Spleen (tissue), 11 donors: ENCODE measurements around the gene BTBD16. TPM values are rescaled to one million over a fixed set of nuclear protein-coding genes. Genes with fewer than 3 reads are reported as not detected.

Experiments used
- DNase-seq: peaks from one replicate; pipeline ENCODE4 v3.0.0-alpha.2; 2020
- H3K27ac ChIP-seq, 8 donors: fragments of 200-600 bp; sonication (generic) in 7 of 8; 1 replicate in 4 of 8; 2 replicates in 4 of 8; pipeline versions ENCODE4 v1.5.0 to v1.8.0; 2016 to 2021; ENCODE audit warnings: inconsistent platforms in 4 of 8, mild to moderate bottlenecking in 4 of 8, moderate library complexity in 1 of 8
- H3K27me3 ChIP-seq, 7 donors: fragments of 200-600 bp; sonication (generic) in 6 of 7; replicated peaks in 1 of 7; 1 replicate in 4 of 7; 2 replicates in 3 of 7; pipeline versions ENCODE4 v1.5.0 to v1.8.0; 2016 to 2021; ENCODE audit warnings: inconsistent platforms in 3 of 7, mild to moderate bottlenecking in 1 of 7
- H3K36me3 ChIP-seq, 6 donors: fragments of 200-600 bp; sonication (generic) in 5 of 6; 1 replicate in 4 of 6; 2 replicates in 2 of 6; pipeline versions ENCODE4 v1.5.0 to v1.8.0; 2016 to 2021; ENCODE audit warnings: inconsistent platforms in 2 of 6
- H3K4me1 ChIP-seq, 6 donors: fragments of 200-600 bp; sonication (generic) in 5 of 6; 1 replicate in 3 of 6; 2 replicates in 3 of 6; pipeline versions ENCODE4 v1.5.0 to v1.8.0; 2016 to 2021; ENCODE audit warnings: inconsistent platforms in 3 of 6
- H3K4me3 ChIP-seq, 8 donors: fragments of 200-600 bp; sonication (generic) in 7 of 8; 1 replicate in 4 of 8; 2 replicates in 4 of 8; pipeline versions ENCODE4 v1.5.0 to v1.8.0; 2016 to 2021; ENCODE audit warnings: inconsistent platforms in 4 of 8, mild to moderate bottlenecking in 4 of 8, moderate library complexity in 2 of 8
- H3K9me3 ChIP-seq, 8 donors: fragments of 200-600 bp; sonication (generic) in 7 of 8; 1 replicate in 4 of 8; 2 replicates in 4 of 8; pipeline versions ENCODE4 v1.5.0 to v1.8.0; 2016 to 2021; ENCODE audit warnings: inconsistent platforms in 4 of 8
- CTCF ChIP-seq, 11 experiments: fragments of 200-600 bp in 7 of 11; fragments of 450-650 bp in 4 of 11; sonication (generic) in 4 of 11; IDR thresholded peaks in 8 of 11; conservative IDR thresholded peaks in 3 of 11; 1 replicate in 7 of 11; 2 replicates in 4 of 11; pipeline versions ENCODE4 v1.4.0 to v1.8.0; 2016 to 2021; ENCODE audit warnings: antibody characterized with exemption in 11 of 11, inconsistent platforms in 4 of 11, mild to moderate bottlenecking in 1 of 11
- POLR2A ChIP-seq, 3 donors: fragments of 450-650 bp; IDR thresholded peaks; one replicate each; pipeline ENCODE4 v1.5.1; 2017; ENCODE audit warnings: antibody characterized with exemption in 3 of 3, mild to moderate bottlenecking in 1 of 3
- POLR2AphosphoS5 ChIP-seq, 3 donors: sonication (generic); formaldehyde crosslinking; IDR thresholded peaks; one replicate each; pipeline ENCODE4 v1.5.1; 2017; ENCODE audit warnings: antibody characterized with exemption in 3 of 3
- WGBS, 5 donors: extraction: QIAGEN DNeasy Blood & Tissue Kit in 3 of 5; methylation state at CpG; one replicate each; pipeline versions ENCODE4 v1.1.5 to v1.1.7; 2013 to 2018; 5-methylcytosine and 5-hydroxymethylcytosine counted together
- intact Hi-C: fragments of 100-400 bp; cut with DNase I; formaldehyde crosslinking; loops from one replicate; pipeline ENCODE4 v1.15.0; 2023; ENCODE audit warnings: low total_unique reads
- polyA plus RNA-seq, 3 donors: library from polyadenylated mRNA; stranded (reverse); fragments of 200-250 nt; gene quantifications; one replicate each; pipeline ENCODE4 v1.2.1, GENCODE V29; 2013
- total RNA-seq, 7 donors: library from RNA; depleted of rRNA in 3 of 7; stranded (reverse); fragments of >200 nt in 3 of 7; fragmentation: NEBNext Ultra II Directional in 4 of 7; extraction: Animal tissue kit (Norgen Biotek cat#: 25700) in 4 of 7; gene quantifications; one replicate each; pipeline versions ENCODE4 v1.1.0 to v1.2.1, GENCODE V29; 2016 to 2021
- donor health status: healthy with polysubstance abuse.
- donor health status: DM: no; HTN: no; CAD: no; lungs with moderate emphysema.
- donor health status: DM: no; HTN: no; CAD: no.
- donor health status: Bipolar disorder and iron deficiency.
- donor health status: healthy.
- donor health status: DM: no; HTN: no; CAD: no.
- donor health status: DM: yes; HTN: yes; CAD: no.

Gene BTBD16
- total and polyA plus RNA-seq, 10 donors: 0.04 to 0.10 TPM; not detected in 8

GRCh38 chr10:122254831-122255230 lies 16.3 kb upstream of the BTBD16 start:
- Histone ChIP-seq H3K36me3 (peaks cover 0 to 12% (median 0%) of the 10 kb centered on the region in 6 donors), H3K27me3 (no peaks in the 10 kb centered on the region), H3K4me1 (no peaks in the 10 kb centered on the region), H3K4me3 (no peak overlapping the region), H3K9me3 (no peaks in the 10 kb centered on the region), H3K27ac (no peak overlapping the region)
- peak; percentile 46 for DNase-seq
- no peak for TF ChIP-seq POLR2A (IDR thresholded peaks at IDR 0.05)
- no peak for TF ChIP-seq CTCF (IDR thresholded peaks at IDR 0.05 in 8 of 11, conservative IDR thresholded peaks at IDR 0.05 in 3 of 11)
- TF ChIP-seq POLR2AphosphoS5 (IDR thresholded peaks at IDR 0.05): no peak
- intact Hi-C loops: no loop called here
- 81 to 86% (median 83%) methylated on average over 5 of the region's 5 CpGs for WGBS, 5 donors

GRCh38 chr10:122255509-122256301 lies 15.4 kb upstream of the BTBD16 start:
- TF ChIP-seq POLR2A (IDR thresholded peaks at IDR 0.05) (no peak), CTCF (IDR thresholded peaks at IDR 0.05 in 8 of 11, conservative IDR thresholded peaks at IDR 0.05 in 3 of 11) (no peak), POLR2AphosphoS5 (IDR thresholded peaks at IDR 0.05) (no peak)
- peak; percentile 47 for DNase-seq
- intact Hi-C loops: no loop called here
- Histone ChIP-seq H3K9me3 (no peaks in the 10 kb centered on the region), H3K36me3 (peaks cover 0 to 6% (median 0%) of the 10 kb centered on the region in 6 donors), H3K4me1 (no peaks in the 10 kb centered on the region), H3K27me3 (no peaks in the 10 kb centered on the region), H3K27ac (no peak overlapping the region), H3K4me3 (no peak overlapping the region)
- WGBS, 5 donors: 84 to 90% (median 86%) methylated on average over 11 to 14 of the region's 14 CpGs

- intact Hi-C loops: no loop called here
- Histone ChIP-seq H3K4me3 (no peak overlapping the region), H3K4me1 (no peaks in the 10 kb centered on the region), H3K27me3 (no peaks in the 10 kb centered on the region), H3K27ac (no peak overlapping the region), H3K36me3 (peaks cover 0 to 6% (median 0%) of the 10 kb centered on the region in 6 donors), H3K9me3 (peaks cover 0 to 11% (median 7%) of the 10 kb centered on the region in 8 donors)
- DNase-seq: peak; percentile 10
- WGBS, 5 donors: 84 to 96% (median 88%) methylated on average over 3 of the region's 3 CpGs
- no peak for TF ChIP-seq POLR2AphosphoS5 (IDR thresholded peaks at IDR 0.05)
- TF ChIP-seq POLR2A (IDR thresholded peaks at IDR 0.05): no peak
- TF ChIP-seq CTCF (IDR thresholded peaks at IDR 0.05 in 8 of 11, conservative IDR thresholded peaks at IDR 0.05 in 3 of 11): no peak
Observed at GRCh38 chr10:122257041-122257440, 14.1 kb upstream of the BTBD16 start.
